ENCODE results near the gene FUT4.
"Not testable (repeated sequence)": the region's sequence is repeated elsewhere in the genome, so short reads cannot be mapped to it uniquely, and the experiment has no call there.

The FUT4 gene

GRCh38 chr11:94533696-94534630 is 9.8 kb upstream of the FUT4 start:
- DNase-seq, result no peak

GRCh38 chr11:94536386-94536785 is 7.3 kb upstream of the FUT4 start:
- DNase-seq, result no peak

- DNase-seq, result no peak
These were observed 6.6 kb upstream of the FUT4 start for GRCh38 chr11:94537031-94537600.

- no peak for DNase-seq
These were observed 4.3 kb upstream of the FUT4 start for GRCh38 chr11:94539420-94539819.

GRCh38 chr11:94544646-94545263 is 1.0 kb downstream of the FUT4 start:
- DNase-seq, result no peak

GRCh38 chr11:94545264-94546161 is 1.8 kb downstream of the FUT4 start:
- no peak for DNase-seq

GRCh38 chr11:94546162-94546470 is 2.4 kb downstream of the FUT4 start:
- DNase-seq, result no peak

- DNase-seq, result no peak
These were observed 3.2 kb downstream of the FUT4 start for GRCh38 chr11:94546886-94547285.

GRCh38 chr11:94549146-94549545 is 5.4 kb downstream of the FUT4 start:
- DNase-seq, result no peak

GRCh38 chr11:94550513-94550912 is 6.8 kb downstream of the FUT4 start:
- no peak for DNase-seq

- no peak for DNase-seq
These were observed 10.2 kb downstream of the FUT4 start for GRCh38 chr11:94553938-94554337.

- DNase-seq, result not testable (repeated sequence)
These were observed 12.1 kb downstream of the FUT4 start for GRCh38 chr11:94555752-94556329.

GRCh38 chr11:94557421-94557820 is 13.7 kb downstream of the FUT4 start:
- no peak for DNase-seq

- DNase-seq, result no peak
These were observed 14.3 kb downstream of the FUT4 start for GRCh38 chr11:94557992-94558391.

GRCh38 chr11:94558468-94558867 is 14.7 kb downstream of the FUT4 start:
- peak; percentile 9 for DNase-seq

- no peak for DNase-seq
These were observed 15.2 kb downstream of the FUT4 start for GRCh38 chr11:94558932-94559331.

- no peak for DNase-seq
These were observed 15.6 kb downstream of the FUT4 start for GRCh38 chr11:94559361-94559760.

GRCh38 chr11:94560834-94561233 is 17.1 kb downstream of the FUT4 start:
- no peak for DNase-seq

GRCh38 chr11:94563176-94563847 is 19.6 kb downstream of the FUT4 start:
- DNase-seq, result no peak

- no peak for DNase-seq
These were observed 20.2 kb downstream of the FUT4 start for GRCh38 chr11:94563848-94564467.

- no peak for DNase-seq
These were observed 23.5 kb downstream of the FUT4 start, which contains the start of gene PIWIL4 for GRCh38 chr11:94567181-94567670. Gene PIWIL4 (plus strand): TSS chr11:94567368. CDS start chr11:94567519, 151 bp downstream.
